CD4-positive, CD25-positive, alpha-beta regulatory T cell (primary cell): ENCODE results near the gene GFOD1. TPM values are rescaled to one million over a fixed set of nuclear protein-coding genes. Genes with fewer than 3 reads are reported as not detected.

Experiments used
- ATAC-seq, 2 donors: fragments of 150-1000 bp; cut with Tn5 transposase; one replicate each; pipeline ENCODE4 v1.10.0; 2021; ENCODE audit warnings: low read depth in 2 of 2, moderate number of reproducible peaks in 2 of 2, moderate library complexity in 1 of 2
- DNase-seq, 3 donors: peaks; one replicate each; pipeline versions ENCODE4 v3.0.0 to v3.0.0-alpha.2; 2012 to 2022; ENCODE audit warnings: mixed read lengths in 1 of 3
- H3K27ac ChIP-seq: one replicate; pipeline ENCODE4 v1.7.0; 2013; ENCODE audit warnings: mild to moderate bottlenecking, low read length; ENCODE audit not compliant: insufficient read depth, poor library complexity, severe bottlenecking
- H3K27me3 ChIP-seq: one replicate; pipeline ENCODE4 v1.7.0; 2013; ENCODE audit warnings: low read length; ENCODE audit not compliant: control insufficient read depth, insufficient read depth
- H3K36me3 ChIP-seq: one replicate; pipeline ENCODE4 v1.7.0; 2013; ENCODE audit warnings: mild to moderate bottlenecking, low read length, moderate library complexity; ENCODE audit not compliant: control insufficient read depth, insufficient read depth
- H3K4me1 ChIP-seq: 2 replicates; pipeline ENCODE4 v1.7.0; 2013; ENCODE audit warnings: mild to moderate bottlenecking, low read length; ENCODE audit not compliant: insufficient read depth, control insufficient read depth, poor library complexity, severe bottlenecking
- H3K4me3 ChIP-seq: one replicate; pipeline ENCODE4 v1.7.0; 2013; ENCODE audit warnings: low read depth, mild to moderate bottlenecking, low read length, moderate library complexity
- H3K9me3 ChIP-seq, 2 experiments: 1 replicate in 1 of 2; 2 replicates in 1 of 2; pipeline ENCODE4 v1.7.0; 2013; ENCODE audit warnings: low read length in 2 of 2, mild to moderate bottlenecking in 1 of 2, moderate library complexity in 1 of 2; ENCODE audit not compliant: control insufficient read depth in 2 of 2
- H3K27ac Mint-ChIP-seq, 3 donors: one replicate each; pipeline ENCODE4 v1.8.0; 2020 to 2022; ENCODE audit warnings: mild to moderate bottlenecking in 3 of 3, mixed read lengths in 3 of 3, moderate library complexity in 2 of 3
- H3K27me3 Mint-ChIP-seq: one replicate; pipeline ENCODE4 v1.8.0; 2022; ENCODE audit warnings: mild to moderate bottlenecking, mixed read lengths
- H3K36me3 Mint-ChIP-seq: one replicate; pipeline ENCODE4 v1.8.0; 2020; ENCODE audit warnings: mixed read lengths
- H3K4me1 Mint-ChIP-seq, 4 donors: one replicate each; pipeline ENCODE4 v1.8.0; 2020 to 2022; ENCODE audit warnings: mixed read lengths in 4 of 4, mild to moderate bottlenecking in 1 of 4
- H3K4me3 Mint-ChIP-seq, 4 donors: one replicate each; pipeline ENCODE4 v1.8.0; 2020 to 2022; ENCODE audit warnings: mild to moderate bottlenecking in 4 of 4, mixed read lengths in 4 of 4, moderate library complexity in 3 of 4
- H3K9me3 Mint-ChIP-seq, 7 donors: one replicate each; pipeline ENCODE4 v1.8.0; 2020 to 2022; ENCODE audit warnings: mixed read lengths in 7 of 7, mild to moderate bottlenecking in 3 of 7, moderate library complexity in 2 of 7
- polyA plus RNA-seq, 4 donors: library from polyadenylated mRNA; unstranded; fragments of 300-500 nt; fragmentation: Illumina TruSeq; gene quantifications; one replicate each; pipeline ENCODE4 v1.2.3, GENCODE V29; 2021
- total RNA-seq: library from RNA; stranded (reverse); gene quantifications from one replicate; pipeline ENCODE4 v1.2.3, GENCODE V29; 2022

The GFOD1 gene
- total and polyA plus RNA-seq, 5 donors from 2014 or later, result 0.06 to 1.8 (median 0.17) TPM

DNA sequence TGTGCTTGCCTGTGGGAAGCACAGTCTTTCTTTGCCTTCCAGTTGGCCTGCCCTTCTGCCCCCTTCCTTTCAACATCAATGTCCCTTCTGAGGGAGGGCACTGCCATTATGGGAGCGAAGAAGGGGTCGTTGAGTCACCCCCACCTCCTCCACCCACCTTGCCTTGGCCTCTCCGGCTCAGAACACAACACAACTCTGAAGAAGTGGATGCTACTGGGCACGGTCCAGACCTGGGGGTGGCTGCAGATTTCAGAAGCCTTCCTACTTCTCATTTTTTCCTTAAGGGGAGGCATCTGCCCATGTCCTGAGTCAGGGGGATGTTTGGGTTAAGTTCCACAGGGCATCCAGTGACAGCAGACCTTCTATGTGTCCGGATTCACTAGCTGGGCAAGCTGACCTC is 72.1 kb downstream of the GFOD1 start:
- H3K36me3 Mint-ChIP-seq, result no peaks in the 10 kb centered on the region
- H3K27ac ChIP-seq, result no peak overlapping the region
- H3K27me3 ChIP-seq, result peaks cover 2% of the 10 kb centered on the region
- H3K4me3 Mint-ChIP-seq, result no peak overlapping the region
- H3K27me3 Mint-ChIP-seq, result peaks cover 16% of the 10 kb centered on the region
- H3K27ac Mint-ChIP-seq, result peak overlapping the region in 1 of 3 donors; percentile 27
- H3K4me1 Mint-ChIP-seq, result peaks cover 0 to 6% (median 3%) of the 10 kb centered on the region in 4 donors
- no peaks in the 10 kb centered on the region for H3K4me1 ChIP-seq
- DNase-seq (no peak), ATAC-seq (no peak)
- no peak overlapping the region for H3K4me3 ChIP-seq
- peaks cover 0 to 2% (median 0%) of the 10 kb centered on the region in 7 donors for H3K9me3 Mint-ChIP-seq
- no peaks in the 10 kb centered on the region for H3K9me3 ChIP-seq
- no peaks in the 10 kb centered on the region for H3K36me3 ChIP-seq

DNA sequence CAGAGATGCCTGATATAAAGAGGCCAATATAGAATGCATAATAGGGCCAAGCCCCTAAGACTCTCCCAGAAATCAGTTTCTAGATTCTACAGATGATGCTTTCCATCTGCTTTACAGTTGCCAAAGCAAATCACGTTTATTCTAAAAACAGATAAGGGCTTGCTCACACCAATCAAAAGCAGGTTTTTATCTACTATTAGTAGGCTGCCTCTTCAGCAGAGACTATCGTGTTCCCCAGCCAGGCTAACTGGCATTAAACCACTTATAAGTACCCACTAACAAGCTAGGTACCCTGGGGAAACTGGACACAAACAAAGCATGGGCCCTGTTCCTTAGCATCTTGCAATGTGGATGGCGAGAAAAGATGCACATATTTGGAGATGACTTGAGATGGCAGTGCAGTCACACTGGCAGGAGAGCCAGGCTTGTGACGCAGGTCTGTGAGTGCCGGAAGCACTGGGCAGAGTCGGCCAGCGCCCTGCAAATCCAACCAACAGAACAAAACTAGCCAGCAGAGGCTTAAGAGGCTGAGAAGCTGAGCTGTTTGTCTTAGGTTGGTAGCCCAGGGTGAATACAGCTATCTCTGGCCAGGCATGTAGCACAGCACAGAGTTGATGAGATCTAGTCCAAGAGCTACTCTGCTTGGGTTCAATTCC is 73.4 kb downstream of the GFOD1 start:
- H3K9me3 Mint-ChIP-seq, result peaks cover 0 to 2% (median 0%) of the 10 kb centered on the region in 7 donors
- no peak overlapping the region for H3K4me3 ChIP-seq
- no peaks in the 10 kb centered on the region for H3K27me3 ChIP-seq
- H3K27ac Mint-ChIP-seq, result no peak overlapping the region
- H3K9me3 ChIP-seq, result no peaks in the 10 kb centered on the region
- H3K36me3 ChIP-seq, result no peaks in the 10 kb centered on the region
- no peaks in the 10 kb centered on the region for H3K4me1 ChIP-seq
- H3K4me1 Mint-ChIP-seq, result peaks cover 0 to 3% (median 0%) of the 10 kb centered on the region in 4 donors
- H3K27ac ChIP-seq, result no peak overlapping the region
- H3K27me3 Mint-ChIP-seq, result peaks cover 5% of the 10 kb centered on the region
- ATAC-seq, result peak in 1 of 2 donors; percentile 34
- H3K36me3 Mint-ChIP-seq, result no peaks in the 10 kb centered on the region
- no peak overlapping the region for H3K4me3 Mint-ChIP-seq
- peak in 1 of 3 donors; percentile 28 for DNase-seq

DNA sequence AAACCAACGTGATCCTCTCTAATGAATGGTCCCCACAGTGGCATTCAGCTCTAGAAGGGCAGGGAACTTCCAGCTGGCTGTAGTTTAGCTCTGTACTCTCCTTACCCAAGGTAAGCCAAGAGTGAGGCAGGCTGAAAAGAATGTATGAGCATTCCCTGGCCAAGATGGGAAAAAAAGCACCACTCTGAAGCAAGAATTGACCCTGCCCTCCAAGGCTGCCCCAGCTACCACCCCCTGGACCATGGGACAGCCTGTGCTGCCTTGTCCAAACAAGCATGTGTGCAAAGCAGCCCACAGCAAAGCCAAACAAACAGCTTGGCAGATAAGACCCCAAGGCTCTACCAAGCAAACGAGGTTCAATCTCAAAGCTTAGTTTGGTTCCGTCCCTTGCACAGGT is 73.9 kb downstream of the GFOD1 start:
- Mint-ChIP-seq H3K4me1 (peaks cover 0 to 3% (median 0%) of the 10 kb centered on the region in 4 donors), H3K9me3 (peaks cover 0 to 2% (median 0%) of the 10 kb centered on the region in 7 donors), H3K36me3 (no peaks in the 10 kb centered on the region), H3K27me3 (no peaks in the 10 kb centered on the region), H3K4me3 (no peak overlapping the region), H3K27ac (no peak overlapping the region)
- H3K4me3 ChIP-seq, result no peak overlapping the region
- H3K9me3 ChIP-seq, result no peaks in the 10 kb centered on the region
- H3K27me3 ChIP-seq, result no peaks in the 10 kb centered on the region
- ATAC-seq (no peak), DNase-seq (no peak)
- H3K36me3 ChIP-seq, result no peaks in the 10 kb centered on the region
- no peaks in the 10 kb centered on the region for H3K4me1 ChIP-seq
- no peak overlapping the region for H3K27ac ChIP-seq

DNA sequence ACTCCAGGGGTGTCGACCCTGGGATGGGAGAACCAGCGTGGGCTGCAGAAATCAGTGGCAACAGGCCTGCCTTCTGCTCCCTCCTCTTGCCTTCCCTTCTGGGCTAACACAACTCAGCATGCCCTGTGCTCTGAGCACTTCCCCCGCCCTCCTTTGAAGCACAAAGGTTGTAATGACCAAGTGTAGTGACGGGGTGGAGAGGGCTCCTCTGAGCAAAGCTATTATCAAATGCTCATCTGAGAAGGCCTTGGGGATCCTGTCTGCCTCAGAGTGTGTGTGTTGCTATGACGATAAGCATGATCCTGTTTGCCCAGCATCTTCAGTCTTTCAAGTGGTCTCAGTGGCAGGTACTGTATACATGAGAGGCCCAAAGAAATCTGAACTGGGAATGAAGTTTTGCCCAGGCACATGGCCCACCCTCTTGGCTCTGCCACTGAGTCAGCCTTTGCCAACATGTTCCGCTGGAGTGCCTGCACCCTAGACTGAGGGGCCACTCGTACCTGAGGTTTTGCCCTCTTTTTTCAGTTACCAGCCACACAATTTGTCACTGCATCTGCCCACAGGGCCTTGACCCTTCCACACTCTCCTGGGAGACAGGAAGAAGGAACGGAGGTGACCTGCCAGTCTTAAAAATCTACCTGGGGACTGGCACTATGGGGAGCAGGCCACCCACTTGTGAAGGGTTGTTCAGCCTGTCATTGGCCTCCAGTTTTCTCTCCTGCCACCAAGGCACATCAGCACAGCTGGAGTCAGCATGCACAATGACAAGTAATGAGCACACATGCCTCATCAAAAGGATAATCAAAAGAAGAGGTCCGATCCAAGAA is 74.5 kb downstream of the GFOD1 start:
- Histone ChIP-seq H3K9me3 (no peaks in the 10 kb centered on the region), H3K36me3 (no peaks in the 10 kb centered on the region), H3K27ac (no peak overlapping the region), H3K27me3 (no peaks in the 10 kb centered on the region), H3K4me3 (no peak overlapping the region), H3K4me1 (no peaks in the 10 kb centered on the region)
- H3K36me3 Mint-ChIP-seq, result no peaks in the 10 kb centered on the region
- H3K27me3 Mint-ChIP-seq, result no peaks in the 10 kb centered on the region
- no peak overlapping the region for H3K27ac Mint-ChIP-seq
- ATAC-seq (no peak), DNase-seq (no peak)
- H3K9me3 Mint-ChIP-seq, result peaks cover 0 to 2% (median 0%) of the 10 kb centered on the region in 7 donors
- no peak overlapping the region for H3K4me3 Mint-ChIP-seq
- peaks cover 0 to 3% (median 0%) of the 10 kb centered on the region in 4 donors for H3K4me1 Mint-ChIP-seq

DNA sequence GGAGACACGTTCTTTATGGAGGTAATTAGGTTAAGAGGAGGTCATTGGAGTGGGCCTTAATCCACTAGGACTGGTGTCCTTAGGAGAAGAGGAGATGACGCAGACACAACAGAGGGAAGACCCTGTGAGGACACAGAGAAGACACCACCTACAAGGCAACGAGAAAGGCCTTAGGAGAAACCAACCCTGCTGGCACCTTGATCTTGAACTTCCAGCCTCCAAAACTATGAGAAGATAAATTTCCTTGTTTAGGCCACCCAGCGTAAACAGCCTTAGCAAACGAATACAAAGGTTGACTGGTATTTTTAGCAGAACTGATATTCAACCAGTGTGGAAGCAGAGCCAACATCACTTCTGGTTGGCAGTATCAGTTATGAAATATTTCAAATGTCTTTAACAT is 75.2 kb downstream of the GFOD1 start:
- H3K27me3 ChIP-seq, result no peaks in the 10 kb centered on the region
- H3K36me3 ChIP-seq, result no peaks in the 10 kb centered on the region
- Mint-ChIP-seq H3K4me1 (peaks cover 0 to 3% (median 0%) of the 10 kb centered on the region in 4 donors), H3K27ac (no peak overlapping the region), H3K27me3 (peaks cover 4% of the 10 kb centered on the region), H3K9me3 (peaks cover 0 to 2% (median 0%) of the 10 kb centered on the region in 7 donors), H3K36me3 (no peaks in the 10 kb centered on the region), H3K4me3 (no peak overlapping the region)
- no peak overlapping the region for H3K27ac ChIP-seq
- ATAC-seq (no peak), DNase-seq (no peak)
- H3K4me1 ChIP-seq, result no peaks in the 10 kb centered on the region
- no peak overlapping the region for H3K4me3 ChIP-seq
- H3K9me3 ChIP-seq, result no peaks in the 10 kb centered on the region

DNA sequence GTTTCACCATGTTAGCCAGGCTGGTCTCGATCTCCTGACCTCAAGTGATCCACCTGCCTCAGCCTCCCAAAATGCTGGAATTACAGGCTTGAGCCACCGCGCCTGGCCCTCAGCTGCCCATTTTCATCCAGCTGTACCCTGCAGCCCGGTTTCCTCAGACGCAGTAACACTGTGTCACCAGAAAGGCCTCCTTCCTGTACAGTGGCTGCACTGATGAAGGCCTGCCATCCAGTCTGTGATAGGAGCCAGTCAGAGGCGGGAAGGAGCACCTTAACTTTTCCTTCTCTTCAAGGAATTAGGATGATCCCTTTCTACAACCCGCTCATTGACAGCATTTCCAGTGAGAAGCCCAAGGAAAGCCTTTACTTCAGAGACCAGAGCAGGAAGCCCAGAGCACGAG is 75.9 kb downstream of the GFOD1 start:
- H3K36me3 Mint-ChIP-seq, result no peaks in the 10 kb centered on the region
- peaks cover 0 to 4% (median 0%) of the 10 kb centered on the region in 7 donors for H3K9me3 Mint-ChIP-seq
- H3K27ac ChIP-seq, result no peak overlapping the region
- no peaks in the 10 kb centered on the region for H3K9me3 ChIP-seq
- no peaks in the 10 kb centered on the region for H3K36me3 ChIP-seq
- peaks cover 0 to 3% (median 0%) of the 10 kb centered on the region in 4 donors for H3K4me1 Mint-ChIP-seq
- DNase-seq, result no peak
- H3K27ac Mint-ChIP-seq, result peak overlapping the region in 1 of 3 donors; percentile 11
- no peaks in the 10 kb centered on the region for H3K27me3 ChIP-seq
- no peak for ATAC-seq
- no peak overlapping the region for H3K4me3 ChIP-seq
- peaks cover 4% of the 10 kb centered on the region for H3K27me3 Mint-ChIP-seq
- H3K4me3 Mint-ChIP-seq, result no peak overlapping the region
- H3K4me1 ChIP-seq, result no peaks in the 10 kb centered on the region

DNA sequence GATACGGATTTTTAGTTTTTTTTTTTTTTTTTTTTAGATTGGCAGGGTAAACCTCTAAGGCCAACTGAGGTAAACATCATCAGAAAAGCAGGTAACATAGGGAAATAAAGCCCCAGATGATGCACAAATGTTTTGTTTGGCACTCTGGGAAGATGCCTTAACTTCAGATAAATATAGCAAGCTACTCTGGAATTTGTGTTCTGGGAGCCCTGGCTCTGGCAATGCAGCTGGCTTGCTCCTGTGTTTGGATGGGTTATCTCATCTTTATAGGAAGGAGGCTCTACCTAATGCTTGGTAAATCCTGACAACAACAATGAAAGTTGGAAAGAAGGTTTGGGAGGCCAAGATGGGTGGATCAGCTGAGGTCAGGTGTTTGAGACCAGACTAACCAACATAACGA is 77.4 kb downstream of the GFOD1 start:
- Histone ChIP-seq H3K4me3 (no peak overlapping the region), H3K27me3 (no peaks in the 10 kb centered on the region), H3K27ac (no peak overlapping the region), H3K9me3 (no peaks in the 10 kb centered on the region), H3K4me1 (no peaks in the 10 kb centered on the region), H3K36me3 (no peaks in the 10 kb centered on the region)
- H3K27ac Mint-ChIP-seq, result no peak overlapping the region
- ATAC-seq, result no peak
- H3K4me3 Mint-ChIP-seq, result no peak overlapping the region
- peaks cover 4% of the 10 kb centered on the region for H3K27me3 Mint-ChIP-seq
- H3K4me1 Mint-ChIP-seq, result peaks cover 0 to 3% (median 0%) of the 10 kb centered on the region in 4 donors
- H3K36me3 Mint-ChIP-seq, result no peaks in the 10 kb centered on the region
- no peak for DNase-seq
- peaks cover 0 to 4% (median 0%) of the 10 kb centered on the region in 7 donors for H3K9me3 Mint-ChIP-seq
